Brain microvascular endothelial cell (primary cell): Measurements from ENCODE around the gene TAF9B.
"Not testable (repeated sequence)": the region's sequence is repeated elsewhere in the genome, so short reads cannot be mapped to it uniquely, and the experiment has no call there.

Source experiments
- DNase-seq: peaks from one replicate; pipeline ENCODE4 v3.0.0-alpha.2; 2020
- H3K27ac ChIP-seq: fragments of 250-450 bp; sonication (Bioruptor Pico); 2 replicates; pipeline ENCODE4 v1.5.1; 2020; ENCODE audit warnings: mild to moderate bottlenecking, moderate library complexity
- H3K27me3 ChIP-seq: fragments of 250-450 bp; sonication (Bioruptor Pico); replicated peaks from 2 replicates; pipeline ENCODE4 v1.5.1; 2020; ENCODE audit warnings: mild to moderate bottlenecking
- H3K36me3 ChIP-seq: fragments of 250-450 bp; sonication (Bioruptor Pico); replicated peaks from 2 replicates; pipeline ENCODE4 v1.5.1; 2020; ENCODE audit warnings: mild to moderate bottlenecking
- H3K4me3 ChIP-seq: 2 replicates; pipeline ENCODE4 v1.5.1; 2011; ENCODE audit warnings: low read depth, mild to moderate bottlenecking, control low read depth, low read length, moderate library complexity
- CTCF ChIP-seq: IDR thresholded peaks from 2 replicates; pipeline ENCODE4 v1.5.1; 2011; ENCODE audit warnings: low read depth, mild to moderate bottlenecking, moderate library complexity, low read length, control low read depth, inconsistent platforms; ENCODE audit errors: missing control alignments
- in situ Hi-C: cut with HindIII; loops from 2 replicates; pipeline ENCODE4 v1.10.0; 2017; ENCODE audit warnings: low sequenced_read_pairs, low pct_ligation_motif_present

The TAF9B gene

GRCh38 chrX:78147002-78147540 lies 7.6 kb upstream of the TAF9B start:
- DNase-seq, H3K4me3 ChIP-seq, H3K27me3 ChIP-seq, in situ Hi-C loops, H3K27ac ChIP-seq, H3K36me3 ChIP-seq: not testable (repeated sequence)

GRCh38 chrX:78140206-78140605 lies 756 bp upstream of the TAF9B start:
- TF ChIP-seq CTCF, result no peak
- in situ Hi-C loops, result no loop called here
- H3K4me3 ChIP-seq, result no peak overlapping the region
- no peak for DNase-seq
- no peak overlapping the region for H3K27ac ChIP-seq
- no peaks in the 10 kb centered on the region for H3K27me3 ChIP-seq
- no peaks in the 10 kb centered on the region for H3K36me3 ChIP-seq

- Histone ChIP-seq H3K36me3 (peaks cover 2% of the 10 kb centered on the region), H3K4me3 (no peak overlapping the region), H3K27me3 (no peaks in the 10 kb centered on the region), H3K27ac (no peak overlapping the region)
- DNase-seq, result no peak
- no peak for TF ChIP-seq CTCF
- in situ Hi-C loops, result no loop called here
Observed at GRCh38 chrX:78133238-78133960, 6.1 kb downstream of the TAF9B start.

GRCh38 chrX:78131117-78131516 lies 8.3 kb downstream of the TAF9B start:
- in situ Hi-C loops, result no loop called here
- H3K36me3 ChIP-seq, result peaks cover 5% of the 10 kb centered on the region

GRCh38 chrX:78130396-78130795 lies 9.1 kb downstream of the TAF9B start:
- H3K27ac ChIP-seq, result no peak overlapping the region
- in situ Hi-C loops, result no loop called here
- H3K36me3 ChIP-seq, result peaks cover 8% of the 10 kb centered on the region
- no peak for DNase-seq
- no peak overlapping the region for H3K4me3 ChIP-seq
- no peaks in the 10 kb centered on the region for H3K27me3 ChIP-seq
- TF ChIP-seq CTCF, result no peak

More at GRCh38 chrX:78131117-78131516, 8.3 kb downstream of the TAF9B start:
- Histone ChIP-seq H3K27ac (no peak overlapping the region), H3K27me3 (no peaks in the 10 kb centered on the region), H3K4me3 (no peak overlapping the region)
- DNase-seq, result no peak
- TF ChIP-seq CTCF, result no peak

GRCh38 chrX:78129714-78130113 lies 9.7 kb downstream of the TAF9B start:
- in situ Hi-C loops, result no loop called here
- no peak overlapping the region for H3K4me3 ChIP-seq
- TF ChIP-seq CTCF, result no peak
- peaks cover 13% of the 10 kb centered on the region for H3K36me3 ChIP-seq
- no peak overlapping the region for H3K27ac ChIP-seq
- H3K27me3 ChIP-seq, result no peaks in the 10 kb centered on the region
- DNase-seq, result no peak

- DNase-seq, H3K4me3 ChIP-seq, in situ Hi-C loops, H3K27me3 ChIP-seq, H3K27ac ChIP-seq: not testable (repeated sequence)
- H3K36me3 ChIP-seq, result peaks cover 26% of the 10 kb centered on the region
Observed at GRCh38 chrX:78125781-78126180, 13.7 kb downstream of the TAF9B start.
